ENCODE data around the gene FAHD2A.

GRCh38 chr2:95381212-95382191 is 21.0 kb upstream of the FAHD2A start:
- TF ChIP-seq CTCF (conservative IDR thresholded peaks at IDR 0.05; ENCODE audit: low read length) (no peak), EZH2phosphoT487 (IDR thresholded peaks at IDR 0.05; ENCODE audit: borderline replicate concordance) (no peak)

Data from Loucy (cell line).